ENCODE measurements around the gene KNCN.

The KNCN gene

DNA sequence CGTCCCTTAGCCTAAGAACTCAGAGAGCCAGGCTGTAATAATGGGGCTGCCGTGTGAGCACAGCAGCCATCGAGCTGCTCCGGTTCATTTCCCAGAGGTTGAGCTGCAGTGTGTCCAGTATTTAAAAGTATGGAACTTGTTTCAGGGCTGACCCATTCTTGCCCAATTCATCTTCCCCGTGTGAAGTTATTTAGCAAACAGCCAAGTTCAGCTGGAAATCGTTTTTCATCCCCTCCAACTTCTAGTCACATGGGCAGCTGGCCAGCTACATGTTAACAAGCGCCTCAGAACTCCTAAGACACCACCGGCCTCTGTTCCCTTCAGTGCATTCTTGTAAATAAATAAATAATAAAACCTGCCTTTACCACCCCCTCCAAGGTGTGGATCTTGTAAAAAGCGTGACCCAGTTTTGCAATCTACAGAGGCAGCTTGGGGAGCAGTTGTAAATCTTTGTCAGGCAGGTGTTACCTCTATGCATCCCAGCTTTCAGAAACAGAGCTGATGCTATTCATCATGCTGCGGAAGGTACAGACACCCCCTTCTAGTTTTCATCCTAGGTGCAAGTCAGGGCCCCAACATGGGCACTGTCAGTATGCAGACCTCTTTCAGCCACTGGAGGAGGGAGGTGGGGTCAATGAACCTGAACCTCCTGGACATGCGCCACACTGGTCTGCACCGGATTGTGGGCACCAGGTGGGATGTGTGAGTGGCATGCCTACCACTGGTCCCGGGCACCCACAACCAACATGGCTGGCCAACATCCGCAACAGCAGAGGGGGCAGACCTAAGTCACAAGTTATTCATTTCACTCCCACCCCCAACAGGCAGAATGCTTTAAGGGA lies 18.7 kb upstream of the KNCN start:
- FAIRE-seq: no peak

DNA sequence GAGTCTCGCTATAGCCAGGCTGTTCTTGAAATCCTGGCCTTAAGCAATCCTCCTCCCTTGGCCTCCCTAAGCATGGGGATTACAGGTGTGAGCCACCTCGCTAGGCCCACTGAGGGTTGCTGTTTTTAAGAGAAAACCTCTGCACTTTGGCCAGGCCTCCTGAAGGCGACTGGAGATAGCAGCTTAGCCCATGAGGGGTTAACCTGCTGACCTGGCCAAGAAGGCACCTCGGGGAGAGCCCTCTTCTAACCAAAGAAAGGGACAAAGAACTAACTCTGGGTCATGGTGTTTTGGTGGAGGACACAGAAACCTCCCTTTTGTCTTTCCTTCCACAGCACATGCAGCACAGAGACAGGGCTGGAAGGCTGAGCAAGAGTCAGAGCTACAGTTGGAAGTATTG lies 17.7 kb upstream of the KNCN start:
- FAIRE-seq (no peak), DNase-seq (ENCODE audit: insufficient read length, low spot score) (no peak)

More for the DNA sequence above, 18.7 kb upstream of the KNCN start:
- no peak for DNase-seq (ENCODE audit: insufficient read length, low spot score)

DNA sequence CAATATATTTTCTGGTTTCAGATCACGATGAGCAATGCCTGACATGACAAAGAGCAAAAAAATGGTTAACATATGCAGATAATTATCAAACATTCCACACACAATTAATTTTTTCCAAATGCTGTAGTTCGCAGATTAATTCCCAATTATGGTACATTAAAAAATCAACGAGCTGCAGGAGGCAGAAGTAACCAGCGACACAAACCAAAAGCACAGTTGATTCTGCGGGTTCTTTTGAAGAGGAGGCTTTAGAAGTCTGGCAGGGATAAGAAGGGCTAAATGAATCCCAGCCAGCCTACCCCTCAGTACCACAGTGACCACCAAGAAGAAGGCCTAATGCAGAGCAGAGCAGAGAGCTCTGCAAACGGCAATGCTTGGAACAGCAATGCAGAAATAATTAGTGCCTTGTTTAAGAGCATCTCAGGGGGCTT lies 17.0 kb upstream of the KNCN start:
- no peak for FAIRE-seq

DNA sequence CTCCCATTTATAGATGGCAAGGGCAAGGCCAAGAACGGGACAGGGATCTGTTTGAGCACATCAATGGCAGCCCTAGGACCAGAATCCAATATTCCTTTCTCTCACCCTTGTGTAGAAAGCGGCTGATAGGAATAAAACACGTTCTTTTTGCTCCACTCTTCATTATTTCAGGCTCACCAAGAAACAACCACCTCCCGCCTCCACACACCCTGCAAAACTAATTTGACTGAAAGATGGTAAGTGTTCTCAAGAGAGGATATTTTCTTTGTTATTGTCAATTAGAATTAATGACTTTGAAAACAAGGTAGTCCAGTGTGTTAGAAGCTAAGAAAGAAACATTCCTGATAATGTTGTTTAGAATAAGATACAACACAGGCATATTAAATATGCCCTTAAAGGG lies 11.9 kb upstream of the KNCN start:
- DNase-seq (ENCODE audit: insufficient read length, low spot score): no peak
- FAIRE-seq: no peak

More for the DNA sequence above, 17.0 kb upstream of the KNCN start:
- DNase-seq (ENCODE audit: insufficient read length, low spot score): no peak

DNA sequence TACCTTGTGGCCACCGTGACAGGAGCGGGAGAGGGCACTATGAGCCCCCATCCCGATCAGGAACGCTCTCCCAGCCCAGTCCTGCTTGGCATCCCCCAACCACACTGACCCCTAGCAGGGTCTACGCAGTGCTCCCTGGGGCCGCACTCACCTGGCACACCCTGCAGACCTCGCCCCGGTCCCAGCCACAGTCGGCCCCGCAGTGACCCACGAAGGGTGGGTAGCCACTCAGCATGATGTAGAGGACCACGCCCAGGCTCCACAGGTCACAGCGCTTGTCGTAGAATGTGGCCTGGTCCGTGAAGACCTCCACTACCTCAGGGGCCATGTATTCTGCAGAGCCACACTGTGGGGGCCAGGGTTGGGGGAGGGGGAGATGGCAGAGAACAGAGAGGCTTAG lies 11.1 kb upstream of the KNCN start:
- DNase-seq (ENCODE audit: insufficient read length, low spot score): no peak
- no peak for FAIRE-seq

DNA sequence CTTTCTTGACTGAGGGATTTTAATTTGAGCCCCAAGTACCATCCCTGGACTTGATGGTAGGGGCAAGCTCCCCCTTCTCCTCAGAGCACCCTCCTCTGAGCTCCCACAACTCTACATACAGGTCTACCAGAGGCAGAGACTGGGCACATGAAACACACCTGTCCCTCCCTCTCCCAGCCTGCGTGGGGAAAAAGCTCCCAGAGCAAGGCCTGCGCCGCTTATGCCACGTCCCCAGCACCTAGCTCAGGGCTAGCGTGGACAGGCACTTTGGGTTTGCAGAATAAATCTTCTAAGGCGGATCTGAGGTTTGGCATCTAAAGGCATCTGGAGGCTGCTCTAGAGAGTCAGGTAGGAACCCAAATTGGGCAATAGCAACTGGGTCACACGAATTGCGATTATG lies 7.5 kb upstream of the KNCN start:
- FAIRE-seq: no peak

DNA sequence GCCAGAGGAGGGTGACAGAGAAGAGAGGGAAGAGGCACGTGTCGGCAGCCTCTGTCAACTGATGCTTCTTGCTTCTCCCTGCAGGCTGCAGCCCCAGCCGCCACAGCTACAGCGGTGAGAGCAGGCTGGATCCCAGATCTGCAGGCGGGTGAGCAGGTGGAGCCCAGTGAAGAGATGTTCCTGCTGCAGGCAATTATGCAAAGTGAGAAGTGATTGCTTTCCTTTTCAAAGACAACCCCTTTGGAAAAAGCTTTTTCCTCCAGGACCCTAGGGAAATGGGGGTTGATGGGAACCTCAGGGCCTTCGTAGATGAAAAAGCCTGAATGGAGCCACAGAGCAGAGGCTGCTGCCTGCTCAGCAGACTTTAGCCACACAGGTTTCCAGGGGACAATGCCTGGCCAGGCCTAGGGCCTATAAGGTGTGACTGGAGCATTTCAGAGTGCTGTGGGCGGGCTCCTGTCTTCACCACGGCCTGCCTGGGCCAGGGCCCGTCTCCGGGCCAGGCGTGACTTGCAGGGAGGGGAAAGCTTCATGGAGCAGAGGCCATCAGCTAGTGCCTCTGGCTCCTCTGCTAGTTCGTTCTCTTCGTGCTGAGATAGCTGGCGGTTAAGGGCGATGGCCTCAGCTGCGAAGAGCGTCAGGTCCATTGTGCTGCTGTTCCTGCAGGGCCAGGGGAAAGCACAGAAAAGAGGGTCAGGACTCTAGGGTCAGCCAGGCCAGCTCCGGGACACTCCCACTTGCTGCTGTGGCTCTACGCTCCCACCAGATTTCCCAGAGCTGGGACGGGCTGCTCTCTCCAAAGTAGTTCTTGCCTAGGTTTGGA lies 6.9 kb upstream of the KNCN start:
- DNase-seq (ENCODE audit: insufficient read length, low spot score) (no peak), FAIRE-seq (no peak)

More for the DNA sequence above, 7.5 kb upstream of the KNCN start:
- no peak for DNase-seq (ENCODE audit: insufficient read length, low spot score)

DNA sequence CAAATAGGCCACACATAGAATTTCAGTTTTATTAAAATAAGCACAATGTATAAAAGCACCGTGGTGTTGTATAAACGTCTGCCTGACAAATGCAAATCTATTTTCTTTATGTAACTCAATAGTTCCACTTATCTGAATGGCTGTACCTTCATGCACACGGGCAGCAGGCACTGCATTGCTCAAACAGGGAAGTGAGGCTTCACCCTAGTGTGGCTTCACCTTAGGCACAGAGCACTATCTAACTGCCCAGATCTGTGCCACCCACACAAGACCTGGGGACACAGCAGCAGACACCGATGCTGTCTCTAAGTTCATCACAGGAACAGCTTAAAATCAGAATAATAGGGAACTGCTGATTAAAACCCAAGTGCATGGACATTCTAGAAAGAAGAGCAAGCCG lies 6.0 kb upstream of the KNCN start:
- no peak for FAIRE-seq
- no peak for DNase-seq (ENCODE audit: insufficient read length, low spot score)

DNA sequence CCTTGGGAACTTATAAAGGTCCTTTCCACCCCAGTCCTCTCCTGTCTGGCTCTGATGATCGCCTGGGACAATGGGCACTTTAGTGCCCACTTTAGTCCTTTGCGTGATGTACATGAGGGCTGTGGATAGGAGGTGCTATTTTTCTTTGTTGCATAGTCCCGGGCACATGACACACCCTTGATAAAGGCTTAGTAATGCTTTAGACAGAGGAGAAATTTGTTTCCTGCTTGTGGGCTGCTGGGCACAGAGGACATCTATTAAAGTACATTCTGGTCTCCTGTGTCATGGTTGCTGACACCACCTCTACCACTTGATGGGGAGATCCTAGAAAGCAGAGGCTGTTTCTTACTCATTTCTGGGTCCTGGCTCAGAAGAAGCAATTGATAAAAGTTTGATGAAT lies 5.4 kb upstream of the KNCN start:
- FAIRE-seq: no peak
- DNase-seq (ENCODE audit: insufficient read length, low spot score): no peak

DNA sequence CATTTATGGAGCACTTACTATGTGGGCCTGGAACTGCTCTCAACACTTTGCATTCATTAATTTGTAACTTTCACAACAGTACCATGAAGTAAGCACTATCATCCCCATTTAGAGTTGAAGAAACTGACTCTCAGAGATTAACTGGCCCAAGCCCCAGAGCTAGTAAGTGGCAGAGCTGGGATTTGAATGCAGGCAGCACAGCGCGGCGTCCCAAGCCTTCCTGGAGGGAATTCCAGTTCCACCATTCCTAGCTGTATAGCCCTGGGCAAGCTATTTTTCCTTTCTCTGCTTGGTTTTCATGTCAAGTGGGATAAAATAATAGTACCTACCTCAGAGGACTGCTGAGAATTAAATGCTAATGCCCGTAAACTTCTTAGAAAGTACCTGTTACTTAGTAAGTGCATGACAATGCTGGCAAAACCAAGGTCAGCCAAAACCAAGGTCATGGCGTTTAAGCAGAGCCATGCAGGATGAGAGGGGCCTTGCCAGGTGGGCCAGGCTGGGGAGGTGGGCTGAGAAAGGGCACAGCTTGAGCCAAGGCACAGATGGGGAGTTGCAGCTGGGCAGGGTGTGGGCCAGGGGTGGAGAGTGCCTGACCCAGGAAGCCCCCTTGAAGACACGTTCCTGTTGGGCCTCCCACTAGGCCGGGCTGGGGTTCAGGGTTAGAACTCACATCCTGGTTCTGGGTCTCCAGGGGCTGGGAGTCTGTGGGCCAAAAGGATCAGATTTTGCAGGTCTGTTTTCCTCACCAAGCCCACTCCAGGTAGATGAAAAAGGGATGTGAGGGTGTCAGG lies 4.6 kb upstream of the KNCN start:
- no peak for FAIRE-seq

DNA sequence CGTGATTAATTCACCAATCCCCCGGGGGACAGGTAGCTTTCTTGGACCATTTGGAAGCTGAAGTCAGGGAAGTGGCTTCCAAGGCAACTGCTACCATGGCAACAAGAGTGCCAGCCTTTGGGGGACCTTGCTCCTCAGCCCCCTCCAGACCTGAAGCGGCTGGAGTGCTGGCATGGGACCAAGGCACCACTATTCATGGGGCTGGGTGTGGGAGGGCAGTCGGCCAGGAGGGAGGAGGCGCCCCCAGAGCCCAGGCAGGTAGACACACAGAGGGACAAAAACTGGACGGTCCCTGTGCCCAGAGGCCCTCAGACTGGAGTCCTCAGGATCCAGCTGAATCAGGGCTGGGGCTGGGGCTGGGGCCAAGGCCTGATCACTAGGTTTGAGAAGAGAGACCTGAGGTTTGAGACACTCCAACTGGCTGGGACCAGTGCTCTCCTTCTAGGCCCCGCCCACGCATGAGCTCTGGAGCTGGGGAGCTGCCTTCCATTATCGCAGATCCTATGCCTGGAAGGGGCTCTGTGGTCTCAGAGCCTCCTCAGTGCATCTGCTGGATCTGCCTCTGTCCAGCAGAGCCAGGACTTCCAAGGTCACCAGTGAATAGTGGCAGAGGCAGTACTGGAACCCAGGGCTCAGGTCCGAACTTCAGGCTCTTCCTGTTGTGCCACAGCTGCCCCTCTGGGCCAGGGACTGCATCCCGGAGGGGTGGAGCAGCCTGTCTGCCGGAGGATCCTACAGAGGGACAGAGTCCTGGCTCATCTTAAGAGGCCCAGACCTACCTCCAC lies 3.3 kb upstream of the KNCN start:
- no peak for DNase-seq (ENCODE audit: insufficient read length, low spot score)
- FAIRE-seq: no peak

More for the DNA sequence above, 4.6 kb upstream of the KNCN start:
- no peak for DNase-seq (ENCODE audit: insufficient read length, low spot score)

DNA sequence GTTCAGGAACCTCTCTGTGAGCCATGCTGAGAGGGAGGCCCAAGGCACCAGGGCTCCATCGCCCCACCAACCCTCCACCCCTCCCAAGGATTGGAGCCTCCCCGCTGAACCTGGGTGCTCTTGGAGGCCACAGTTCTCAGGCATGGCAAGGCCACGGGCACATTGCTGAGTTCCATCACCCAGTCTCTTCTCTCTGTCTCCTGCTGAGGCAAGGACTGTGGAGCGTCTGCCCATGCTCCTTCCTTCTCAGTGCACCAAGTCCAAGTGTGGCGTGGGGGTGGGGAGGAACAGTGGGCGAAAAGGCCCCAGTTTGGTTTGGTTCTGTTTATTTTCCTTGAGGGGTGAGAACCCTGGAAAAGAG lies 2.8 kb upstream of the KNCN start:
- FAIRE-seq: no peak

DNA sequence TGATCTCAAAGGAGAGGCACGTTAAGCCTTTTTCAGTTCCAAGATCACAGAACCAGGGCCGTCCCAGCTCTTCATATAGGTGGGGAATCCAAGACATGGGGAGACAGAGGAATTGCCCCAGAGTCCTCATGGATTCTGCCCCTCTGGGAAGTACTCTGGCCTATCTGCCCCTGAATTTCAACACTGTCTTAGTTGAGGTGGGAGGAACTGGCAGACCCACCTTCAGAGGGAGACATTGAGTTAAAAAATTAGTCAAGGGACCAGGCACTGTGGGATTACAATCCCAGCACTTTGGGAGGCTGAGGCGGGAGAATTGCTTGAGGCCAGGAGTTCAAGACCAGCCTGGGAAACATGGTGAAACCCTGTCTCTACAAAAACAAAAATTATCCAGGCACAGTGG lies 2.1 kb upstream of the KNCN start:
- FAIRE-seq (no peak), DNase-seq (ENCODE audit: insufficient read length, low spot score) (no peak)

More for the DNA sequence above, 2.8 kb upstream of the KNCN start:
- no peak for DNase-seq (ENCODE audit: insufficient read length, low spot score)

DNA sequence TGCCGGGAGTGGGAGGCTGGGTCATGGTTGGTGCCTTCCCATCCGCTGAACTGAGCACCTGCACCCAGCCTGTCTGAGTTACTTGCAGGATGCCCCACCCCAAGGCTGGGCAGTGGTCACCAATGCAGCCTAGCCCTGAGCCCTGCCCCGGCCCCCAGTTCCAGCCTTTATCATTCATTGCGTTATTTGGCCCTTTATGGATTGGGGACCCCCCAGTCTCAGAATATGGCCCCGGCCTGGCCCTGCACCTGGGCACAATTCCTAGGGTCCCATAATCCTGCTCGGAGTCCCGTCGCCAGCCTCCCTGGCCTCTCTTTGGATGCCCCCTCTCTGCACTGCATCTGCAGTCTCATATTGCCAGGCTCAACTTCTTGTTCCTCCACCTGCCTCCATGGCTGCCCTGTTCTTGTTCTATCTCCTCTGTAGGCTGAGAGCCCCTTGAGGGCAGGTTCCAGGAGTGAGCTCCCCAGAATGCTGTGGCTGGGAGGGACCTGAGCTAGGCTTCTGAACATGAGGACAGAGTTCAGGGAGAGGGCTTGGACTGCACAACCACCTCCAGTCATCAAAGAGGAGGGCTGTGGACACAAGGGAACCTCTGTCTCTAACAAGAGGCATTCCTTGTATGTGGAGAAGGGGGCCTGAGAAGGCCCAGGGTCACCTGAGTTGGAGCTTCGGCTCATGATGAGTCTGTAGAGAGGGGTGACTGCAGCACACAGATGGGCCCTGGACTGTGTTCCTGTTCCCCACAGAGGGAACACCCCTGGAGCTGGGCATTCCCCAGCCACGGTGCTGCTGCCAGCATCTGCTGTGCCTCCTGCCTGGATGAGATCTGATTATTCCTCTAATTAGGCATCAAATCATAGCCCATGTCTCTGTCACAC lies 1.1 kb upstream of the KNCN start:
- no peak for FAIRE-seq
- no peak for DNase-seq (ENCODE audit: insufficient read length, low spot score)

DNA sequence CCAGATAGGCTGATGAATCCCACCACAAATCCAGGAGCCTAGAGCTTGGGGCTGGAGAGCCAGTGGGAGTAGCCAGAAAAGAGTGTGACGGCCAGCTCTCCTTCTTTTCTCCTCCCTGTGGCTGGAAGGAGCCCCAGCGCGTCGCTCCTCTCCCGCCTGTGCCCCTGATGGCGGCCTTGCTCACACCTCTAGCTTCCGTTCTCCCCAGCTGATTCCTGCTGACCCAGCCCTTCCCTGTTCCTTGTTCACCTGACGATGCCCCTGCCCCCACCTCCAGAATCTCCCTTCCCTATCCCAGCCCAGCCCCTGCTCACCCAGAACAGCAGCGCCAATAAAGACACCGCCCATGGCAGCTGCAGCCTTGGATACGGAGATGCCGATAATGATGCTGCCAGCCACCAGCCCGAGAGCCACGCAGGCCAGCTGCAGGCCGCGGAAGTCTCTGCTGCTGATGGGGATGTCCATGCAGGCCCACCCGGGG lies 656 bp downstream of the KNCN start:
- DNase-seq (ENCODE audit: insufficient read length, low spot score): no peak
- FAIRE-seq: no peak

DNA sequence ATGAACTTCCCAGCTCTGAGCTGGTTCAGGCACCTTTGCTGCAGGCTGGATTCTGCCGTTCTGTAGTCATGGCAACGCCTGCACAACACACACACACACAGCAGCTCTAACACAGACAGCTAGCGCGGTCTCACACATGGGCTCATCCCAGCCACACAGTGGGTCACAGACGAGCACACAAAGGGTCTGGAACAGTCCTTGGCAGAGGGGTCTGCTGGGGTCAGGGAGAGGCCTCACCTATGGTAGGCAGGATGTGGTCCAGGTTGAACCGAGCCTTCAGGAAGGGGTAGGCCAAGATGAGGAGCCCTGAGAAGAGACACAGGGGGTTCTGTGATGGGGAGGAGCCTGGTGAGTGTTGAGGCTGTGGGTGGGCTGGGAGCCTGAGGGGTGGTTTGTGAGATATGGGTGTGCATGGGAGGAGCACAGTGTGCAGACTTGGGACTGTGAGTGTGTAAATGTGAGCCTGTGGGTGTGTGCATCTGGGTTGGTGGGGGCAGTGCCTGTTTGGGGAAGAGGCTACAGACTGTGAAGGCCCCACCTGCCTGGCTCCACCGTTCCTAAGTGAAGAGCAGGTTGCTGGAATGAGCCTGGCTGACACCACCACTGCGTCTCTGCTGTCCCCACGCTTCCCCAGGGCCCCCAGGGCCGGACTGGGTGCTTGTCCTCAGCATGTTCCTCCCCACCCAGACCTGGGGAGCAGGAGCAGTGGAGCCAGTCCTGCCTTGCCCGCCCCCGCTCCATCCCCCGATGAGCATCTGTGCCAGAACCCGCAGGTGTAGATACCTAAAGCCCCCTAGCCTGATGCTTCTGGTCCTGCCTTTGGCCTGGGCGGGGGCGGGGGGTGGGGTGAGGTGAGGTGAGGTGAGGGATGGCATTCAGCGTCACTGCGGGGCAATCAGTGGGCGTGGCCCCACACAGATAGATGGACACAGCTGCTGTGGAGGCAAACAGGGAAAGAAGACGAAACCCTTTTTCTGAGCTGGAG lies 1.5 kb downstream of the KNCN start:
- DNase-seq (ENCODE audit: insufficient read length, low spot score): no peak
- FAIRE-seq: no peak

DNA sequence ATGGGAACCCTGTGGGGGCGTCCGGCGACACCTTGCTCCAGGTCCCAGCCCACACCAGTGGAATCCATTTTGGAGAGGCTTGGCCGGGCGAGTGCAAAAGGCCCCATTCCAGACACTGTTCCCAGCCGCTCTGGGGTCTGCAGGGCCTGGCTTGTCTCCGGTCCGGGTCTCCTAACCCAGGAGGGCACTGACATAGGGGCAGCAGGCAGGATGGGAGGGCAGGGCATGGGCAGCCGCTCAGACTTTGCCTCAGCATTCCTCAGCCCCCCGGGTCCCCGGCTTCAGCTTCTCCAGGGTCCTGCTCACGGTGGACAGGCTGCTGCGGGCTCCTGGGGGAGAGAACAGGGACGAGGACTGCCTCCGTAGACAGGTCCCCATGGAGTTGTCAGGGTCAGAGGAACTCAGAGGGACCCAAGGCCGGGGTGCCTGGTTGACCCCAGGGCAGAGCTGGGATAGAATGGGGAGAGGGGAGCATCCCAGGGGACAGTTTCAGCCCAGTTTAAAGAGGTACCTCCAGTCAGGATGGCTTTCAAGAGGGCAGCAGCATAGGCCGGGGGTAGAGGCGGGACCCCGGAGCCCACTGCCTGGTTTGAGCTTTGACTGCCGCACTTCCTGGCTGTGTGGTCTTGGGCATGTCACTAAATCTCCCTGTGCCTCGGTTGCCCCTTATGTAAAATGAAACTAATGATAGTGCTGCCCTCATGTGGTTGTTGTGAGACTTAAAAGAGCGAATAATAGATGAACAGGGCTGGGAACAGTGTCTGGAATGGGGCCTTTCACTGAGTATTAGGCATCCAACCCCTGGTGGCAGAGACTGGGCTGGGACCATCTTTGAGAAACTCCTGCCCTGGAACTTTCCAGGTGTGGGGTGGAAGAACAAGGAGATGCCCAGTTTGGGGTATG lies 3.7 kb downstream of the KNCN start:
- DNase-seq (ENCODE audit: insufficient read length, low spot score) (no peak), FAIRE-seq (no peak)

Data from HTR-8/SVneo (cell line).